Measurements from ENCODE around the gene GAS7. TPM values are rescaled to one million over a fixed set of nuclear protein-coding genes. Genes with fewer than 3 reads are reported as not detected.

GAS7 gene
- polyA plus RNA-seq, 1 donor (not counting 4 experiments of a cell fraction or from before 2014, with no cell fraction given) = 0.10 TPM

GRCh38 chr17:9937241-9937761 lies 261.1 kb downstream of the GAS7 start:
- Histone ChIP-seq H3K79me2 (ENCODE audit: control insufficient read depth, insufficient read depth, low read length) (no peaks in the 10 kb centered on the region), H3K9ac (ENCODE audit: control insufficient read depth, extremely low read depth, insufficient read depth, low read length) (no peak overlapping the region), H3K4me2 (ENCODE audit: control insufficient read depth, extremely low read depth, insufficient read depth, low read depth, low read length) (no peak overlapping the region), H4K20me1 (ENCODE audit: control insufficient read depth, extremely low read depth, insufficient read depth, low read length) (no peaks in the 10 kb centered on the region), H3K4me3 (ENCODE audit: control insufficient read depth in 2 of 3, extremely low read depth in 1 of 3, insufficient read depth in 2 of 3, low read depth in 1 of 3, low read length in 3 of 3) (no peak overlapping the region), H3K27ac (ENCODE audit: control insufficient read depth, insufficient read depth, low read length) (no peak overlapping the region), H3K4me1 (ENCODE audit: control insufficient read depth, extremely low read depth, insufficient read depth, low read length) (no peaks in the 10 kb centered on the region), H3K9me3 (ENCODE audit: control insufficient read depth, low read depth, low read length) (no peaks in the 10 kb centered on the region), H3K27me3 (ENCODE audit: control insufficient read depth, extremely low read depth, insufficient read depth, low read length) (no peaks in the 10 kb centered on the region), H2AFZ (ENCODE audit: control insufficient read depth, low read length) (no peak overlapping the region), H3K9me1 (ENCODE audit: control insufficient read depth, extremely low read depth, insufficient read depth, low read length) (no peaks in the 10 kb centered on the region), H3K36me3 (ENCODE audit: control insufficient read depth in 2 of 2, extremely low read depth in 1 of 2, insufficient read depth in 2 of 2, low read length in 2 of 2) (no peaks in the 10 kb centered on the region)
- DNase-seq (ENCODE audit: low read depth, low spot score) = no peak
- FAIRE-seq = no peak
- dilution Hi-C loops (cut with MboI; ENCODE audit: extremely low pct_ligation_motif_present, low sequenced_read_pairs) = no loop called here
- TF ChIP-seq EZH2 (IDR thresholded peaks at IDR 0.05; ENCODE audit: low read length) = no peak
- TF ChIP-seq, protein P1, sequence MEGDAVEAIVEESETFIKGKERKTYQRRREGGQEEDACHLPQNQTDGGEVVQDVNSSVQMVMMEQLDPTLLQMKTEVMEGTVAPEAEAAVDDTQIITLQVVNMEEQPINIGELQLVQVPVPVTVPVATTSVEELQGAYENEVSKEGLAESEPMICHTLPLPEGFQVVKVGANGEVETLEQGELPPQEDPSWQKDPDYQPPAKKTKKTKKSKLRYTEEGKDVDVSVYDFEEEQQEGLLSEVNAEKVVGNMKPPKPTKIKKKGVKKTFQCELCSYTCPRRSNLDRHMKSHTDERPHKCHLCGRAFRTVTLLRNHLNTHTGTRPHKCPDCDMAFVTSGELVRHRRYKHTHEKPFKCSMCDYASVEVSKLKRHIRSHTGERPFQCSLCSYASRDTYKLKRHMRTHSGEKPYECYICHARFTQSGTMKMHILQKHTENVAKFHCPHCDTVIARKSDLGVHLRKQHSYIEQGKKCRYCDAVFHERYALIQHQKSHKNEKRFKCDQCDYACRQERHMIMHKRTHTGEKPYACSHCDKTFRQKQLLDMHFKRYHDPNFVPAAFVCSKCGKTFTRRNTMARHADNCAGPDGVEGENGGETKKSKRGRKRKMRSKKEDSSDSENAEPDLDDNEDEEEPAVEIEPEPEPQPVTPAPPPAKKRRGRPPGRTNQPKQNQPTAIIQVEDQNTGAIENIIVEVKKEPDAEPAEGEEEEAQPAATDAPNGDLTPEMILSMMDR (optimal IDR thresholded peaks at IDR 0.05 in 1 of 3, IDR thresholded peaks at IDR 0.05 in 1 of 3, conservative IDR thresholded peaks at IDR 0.05 in 1 of 3; ENCODE audit: extremely low read depth in 1 of 3, insufficient read depth in 2 of 3, low read length in 3 of 3) = no peak

DNA sequence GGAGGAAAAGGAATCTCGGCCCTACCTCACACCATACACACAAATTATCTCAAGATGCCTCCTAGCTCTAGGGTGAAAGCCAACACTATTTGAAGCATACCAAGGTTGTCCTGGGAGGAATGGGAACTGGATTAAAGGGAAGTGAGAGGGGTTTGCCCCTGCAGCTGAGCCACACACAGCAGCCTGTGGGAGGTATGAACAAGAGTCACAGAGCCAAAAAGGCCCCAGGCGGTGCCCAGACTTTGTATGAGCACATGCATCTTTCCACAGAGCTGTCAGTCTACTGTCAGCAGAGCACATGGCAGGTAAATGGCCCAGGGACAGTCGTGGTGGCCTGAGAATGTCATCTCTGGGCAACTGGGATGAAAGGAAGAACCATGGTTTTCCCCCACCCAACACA lies 262.3 kb downstream of the GAS7 start:
- no peak overlapping the region for H3K4me3 ChIP-seq (ENCODE audit: control insufficient read depth in 2 of 3, extremely low read depth in 1 of 3, insufficient read depth in 2 of 3, low read depth in 1 of 3, low read length in 3 of 3)
- no peaks in the 10 kb centered on the region for H3K79me2 ChIP-seq (ENCODE audit: control insufficient read depth, insufficient read depth, low read length)
- H2AFZ ChIP-seq (ENCODE audit: control insufficient read depth, low read length) = no peak overlapping the region
- H3K4me1 ChIP-seq (ENCODE audit: control insufficient read depth, extremely low read depth, insufficient read depth, low read length) = no peaks in the 10 kb centered on the region
- H3K9me3 ChIP-seq (ENCODE audit: control insufficient read depth, low read depth, low read length) = no peaks in the 10 kb centered on the region
- H3K36me3 ChIP-seq (ENCODE audit: control insufficient read depth in 2 of 2, extremely low read depth in 1 of 2, insufficient read depth in 2 of 2, low read length in 2 of 2) = no peaks in the 10 kb centered on the region
- no peak overlapping the region for H3K9ac ChIP-seq (ENCODE audit: control insufficient read depth, extremely low read depth, insufficient read depth, low read length)
- no peaks in the 10 kb centered on the region for H3K9me1 ChIP-seq (ENCODE audit: control insufficient read depth, extremely low read depth, insufficient read depth, low read length)
- FAIRE-seq = no peak
- no peaks in the 10 kb centered on the region for H4K20me1 ChIP-seq (ENCODE audit: control insufficient read depth, extremely low read depth, insufficient read depth, low read length)
- dilution Hi-C loops (cut with MboI; ENCODE audit: extremely low pct_ligation_motif_present, low sequenced_read_pairs) = no loop called here
- no peak overlapping the region for H3K4me2 ChIP-seq (ENCODE audit: control insufficient read depth, extremely low read depth, insufficient read depth, low read depth, low read length)
- no peak for DNase-seq (ENCODE audit: low read depth, low spot score)
- no peaks in the 10 kb centered on the region for H3K27me3 ChIP-seq (ENCODE audit: control insufficient read depth, extremely low read depth, insufficient read depth, low read length)
- TF ChIP-seq, protein P1 (optimal IDR thresholded peaks at IDR 0.05 in 1 of 3, IDR thresholded peaks at IDR 0.05 in 1 of 3, conservative IDR thresholded peaks at IDR 0.05 in 1 of 3; ENCODE audit: extremely low read depth in 1 of 3, insufficient read depth in 2 of 3, low read length in 3 of 3) = no peak
- TF ChIP-seq EZH2 (IDR thresholded peaks at IDR 0.05; ENCODE audit: low read length) = no peak
- no peak overlapping the region for H3K27ac ChIP-seq (ENCODE audit: control insufficient read depth, insufficient read depth, low read length)

Measured in keratinocyte (primary cell).